Prostate gland (tissue), 2 donors: ENCODE results near the gene IRAK3. TPM values are rescaled to one million over a fixed set of nuclear protein-coding genes. Genes with fewer than 3 reads are reported as not detected.

Source experiments
- DNase-seq: peaks from one replicate; pipeline ENCODE4 v3.0.0-alpha.2; 2019; ENCODE audit warnings: low spot score
- H3K27ac ChIP-seq, 2 donors: fragments of 200-600 bp; sonication (generic); 2 replicates each; pipeline ENCODE4 v1.5.1; 2017 to 2019
- H3K27me3 ChIP-seq: fragments of 200-600 bp; sonication (generic); replicated peaks from 2 replicates; pipeline ENCODE4 v1.5.1; 2019; ENCODE audit not compliant: insufficient read depth
- H3K36me3 ChIP-seq, 2 donors: fragments of 200-600 bp; sonication (generic); 1 replicate in 1 of 2; 2 replicates in 1 of 2; pipeline versions ENCODE4 v1.5.1 to v1.8.1; 2017 to 2019
- H3K4me1 ChIP-seq: fragments of 200-600 bp; sonication (generic); replicated peaks from 2 replicates; pipeline ENCODE4 v1.5.1; 2019
- H3K4me3 ChIP-seq, 2 donors: fragments of 200-600 bp; sonication (generic); 2 replicates each; pipeline ENCODE4 v1.5.1; 2017 to 2019
- H3K9me3 ChIP-seq: fragments of 200-600 bp; sonication (generic); 2 replicates; pipeline ENCODE4 v1.5.1; 2017
- POLR2A ChIP-seq: fragments of 450-650 bp; IDR thresholded peaks from one replicate; pipeline ENCODE4 v1.6.1; 2016; ENCODE audit warnings: antibody characterized with exemption, mild to moderate bottlenecking
- POLR2AphosphoS5 ChIP-seq: sonication (generic); formaldehyde crosslinking; IDR thresholded peaks from one replicate; pipeline ENCODE4 v1.6.1; 2017; ENCODE audit warnings: antibody characterized with exemption
- WGBS: methylation state at CpG from one replicate; pipeline ENCODE4 v1.1.5; 2018; 5-methylcytosine and 5-hydroxymethylcytosine counted together
- intact Hi-C: fragments of 100-400 bp; cut with DNase I; formaldehyde crosslinking; loops from one replicate; pipeline ENCODE4 v1.14.2; 2022
- total RNA-seq, 2 donors: library from RNA; depleted of rRNA; stranded (reverse); fragments of >200 nt; gene quantifications; one replicate each; pipeline ENCODE4 v1.1.0, GENCODE V29; 2016
- TF ChIP-seq, protein P1 (sequence below), 4 experiments: fragments of 200-600 bp in 2 of 4; fragments of 450-650 bp in 2 of 4; sonication (generic) in 2 of 4; IDR thresholded peaks; 1 replicate in 3 of 4; 2 replicates in 1 of 4; pipeline ENCODE4 v1.5.1; 2016 to 2019; ENCODE audit warnings: antibody characterized with exemption in 4 of 4, mild to moderate bottlenecking in 2 of 4, moderate library complexity in 2 of 4

The IRAK3 gene
- total RNA-seq, 2 donors from 2014 or later: 4.5 to 9.5 TPM

DNA sequence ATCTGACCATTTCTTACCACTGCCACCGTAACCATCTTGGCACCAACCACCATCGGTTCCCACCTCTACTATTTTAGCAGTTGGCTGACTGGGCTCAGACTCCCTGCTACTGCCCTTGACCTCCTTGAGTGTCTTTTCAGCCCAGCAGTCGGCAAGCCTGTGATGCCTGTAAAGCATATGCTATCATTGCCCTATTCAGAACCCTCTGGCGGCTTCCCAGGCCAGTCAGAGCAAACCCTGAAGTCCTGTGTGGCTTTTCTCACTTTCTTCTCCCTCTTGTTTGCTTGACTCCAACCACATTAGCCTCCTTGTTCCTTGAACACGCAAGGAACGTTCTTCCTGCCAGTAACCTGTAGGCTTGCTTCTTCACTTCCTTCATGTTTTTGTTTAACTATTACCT is 6.2 kb downstream of the IRAK3 start:
- no peak overlapping the region for H3K27ac ChIP-seq
- H3K36me3 ChIP-seq: no peaks in the 10 kb centered on the region
- 74% methylated on average over 6 of the region's 6 CpGs for WGBS
- no peak overlapping the region for H3K4me3 ChIP-seq
- H3K9me3 ChIP-seq: no peaks in the 10 kb centered on the region
- H3K27me3 ChIP-seq: no peaks in the 10 kb centered on the region
- intact Hi-C loops: no loop called here
- no peak for DNase-seq
- H3K4me1 ChIP-seq: no peaks in the 10 kb centered on the region
- TF ChIP-seq POLR2AphosphoS5: no peak
- TF ChIP-seq, protein P1, sequence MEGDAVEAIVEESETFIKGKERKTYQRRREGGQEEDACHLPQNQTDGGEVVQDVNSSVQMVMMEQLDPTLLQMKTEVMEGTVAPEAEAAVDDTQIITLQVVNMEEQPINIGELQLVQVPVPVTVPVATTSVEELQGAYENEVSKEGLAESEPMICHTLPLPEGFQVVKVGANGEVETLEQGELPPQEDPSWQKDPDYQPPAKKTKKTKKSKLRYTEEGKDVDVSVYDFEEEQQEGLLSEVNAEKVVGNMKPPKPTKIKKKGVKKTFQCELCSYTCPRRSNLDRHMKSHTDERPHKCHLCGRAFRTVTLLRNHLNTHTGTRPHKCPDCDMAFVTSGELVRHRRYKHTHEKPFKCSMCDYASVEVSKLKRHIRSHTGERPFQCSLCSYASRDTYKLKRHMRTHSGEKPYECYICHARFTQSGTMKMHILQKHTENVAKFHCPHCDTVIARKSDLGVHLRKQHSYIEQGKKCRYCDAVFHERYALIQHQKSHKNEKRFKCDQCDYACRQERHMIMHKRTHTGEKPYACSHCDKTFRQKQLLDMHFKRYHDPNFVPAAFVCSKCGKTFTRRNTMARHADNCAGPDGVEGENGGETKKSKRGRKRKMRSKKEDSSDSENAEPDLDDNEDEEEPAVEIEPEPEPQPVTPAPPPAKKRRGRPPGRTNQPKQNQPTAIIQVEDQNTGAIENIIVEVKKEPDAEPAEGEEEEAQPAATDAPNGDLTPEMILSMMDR (IDR thresholded peaks at IDR 0.05): no peak
- no peak for TF ChIP-seq POLR2A

- 36% methylated on average over 3 of the region's 3 CpGs for WGBS
- DNase-seq: no peak
- no peaks in the 10 kb centered on the region for H3K36me3 ChIP-seq
Measured at GRCh38 chr12:66196806-66197205, 7.8 kb downstream of the IRAK3 start.

GRCh38 chr12:66197495-66197921 is 8.5 kb downstream of the IRAK3 start:
- Histone ChIP-seq H3K4me3 (no peak overlapping the region), H3K9me3 (no peaks in the 10 kb centered on the region), H3K27ac (no peak overlapping the region), H3K4me1 (no peaks in the 10 kb centered on the region), H3K27me3 (no peaks in the 10 kb centered on the region), H3K36me3 (no peaks in the 10 kb centered on the region)
- no peak for DNase-seq
- WGBS: 27% methylated on average over 3 of the region's 3 CpGs
- TF ChIP-seq, protein P1 (IDR thresholded peaks at IDR 0.05): no peak
- TF ChIP-seq POLR2A: no peak
- TF ChIP-seq POLR2AphosphoS5: no peak
- intact Hi-C loops: no loop called here

More at GRCh38 chr12:66196806-66197205, 7.8 kb downstream of the IRAK3 start:
- Histone ChIP-seq H3K4me3 (no peak overlapping the region), H3K9me3 (no peaks in the 10 kb centered on the region), H3K4me1 (no peaks in the 10 kb centered on the region), H3K27ac (no peak overlapping the region), H3K27me3 (no peaks in the 10 kb centered on the region)
- intact Hi-C loops: no loop called here
- no peak for TF ChIP-seq POLR2AphosphoS5
- TF ChIP-seq, protein P1 (IDR thresholded peaks at IDR 0.05): no peak

GRCh38 chr12:66199141-66199540 is 10.1 kb downstream of the IRAK3 start:
- Histone ChIP-seq H3K9me3 (no peaks in the 10 kb centered on the region), H3K36me3 (no peaks in the 10 kb centered on the region), H3K4me3 (no peak overlapping the region), H3K4me1 (no peaks in the 10 kb centered on the region), H3K27me3 (no peaks in the 10 kb centered on the region), H3K27ac (no peak overlapping the region)
- 79% methylated on average over 3 of the region's 3 CpGs for WGBS
- intact Hi-C loops: no loop called here
- TF ChIP-seq, protein P1 (IDR thresholded peaks at IDR 0.05): no peak
- TF ChIP-seq POLR2AphosphoS5 (no peak), POLR2A (no peak)
- DNase-seq: no peak

GRCh38 chr12:66199831-66200509 is 11.0 kb downstream of the IRAK3 start:
- Histone ChIP-seq H3K4me1 (no peaks in the 10 kb centered on the region), H3K36me3 (no peaks in the 10 kb centered on the region), H3K27ac (no peak overlapping the region), H3K4me3 (no peak overlapping the region), H3K27me3 (no peaks in the 10 kb centered on the region), H3K9me3 (no peaks in the 10 kb centered on the region)
- intact Hi-C loops: no loop called here
- no peak for DNase-seq
- TF ChIP-seq POLR2AphosphoS5: no peak
- no peak for TF ChIP-seq POLR2A
- TF ChIP-seq, protein P1 (IDR thresholded peaks at IDR 0.05): no peak
